Fibroblast of mammary gland (primary cell): ENCODE results near the gene MYCN.

ENCODE experiments used
- DNase-seq: peaks from one replicate; pipeline ENCODE4 v3.0.0-alpha.2; 2010; ENCODE audit warnings: low read depth
- H3K4me3 ChIP-seq: 2 replicates; pipeline ENCODE4 v1.5.1; 2011; ENCODE audit warnings: low read depth, mild to moderate bottlenecking, low read length, moderate library complexity; ENCODE audit not compliant: control insufficient read depth
- TF ChIP-seq, protein P1 (sequence below): conservative IDR thresholded peaks from 2 replicates; pipeline ENCODE4 v1.5.1; 2011; ENCODE audit warnings: low read depth, low read length, inconsistent platforms; ENCODE audit not compliant: control insufficient read depth, insufficient read depth

Gene MYCN

DNA sequence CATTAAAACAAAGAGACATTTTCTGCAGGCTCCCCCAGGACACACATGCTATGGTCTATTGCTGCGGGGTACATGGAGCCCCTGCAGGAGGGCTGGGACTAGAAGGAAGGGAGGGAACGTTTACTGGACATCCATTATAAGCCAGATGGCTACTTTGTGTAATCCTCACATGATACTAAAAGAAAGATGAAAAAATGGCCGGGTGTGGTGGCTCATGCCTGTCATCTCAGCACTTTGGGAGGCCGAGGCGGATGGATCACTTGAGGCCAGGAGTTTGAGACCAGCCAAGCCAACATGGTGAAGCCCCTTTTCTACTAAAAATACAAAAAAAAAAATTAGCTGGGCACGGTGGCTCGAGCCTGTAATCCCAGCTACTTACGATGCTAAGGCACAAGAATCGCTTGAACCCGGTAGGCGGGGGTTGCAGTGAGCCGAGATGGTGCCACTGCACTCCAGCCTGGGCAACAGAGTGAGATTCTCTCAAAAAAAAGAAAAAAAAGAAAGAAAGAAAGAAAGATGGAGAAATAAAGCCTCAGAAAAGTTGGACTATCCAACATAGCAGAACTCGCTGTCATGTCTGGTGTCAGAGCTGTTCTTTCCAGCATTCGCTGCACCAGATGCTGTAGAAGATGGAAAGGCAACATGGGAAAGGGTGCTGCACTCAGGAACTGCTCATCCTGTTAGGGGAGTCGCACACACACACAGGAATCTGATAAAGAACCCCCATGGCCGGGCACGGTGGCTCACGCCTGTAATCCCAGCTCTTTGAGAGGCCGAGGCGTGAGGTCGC, 7.8 kb upstream of the MYCN start:
- no peak for DNase-seq
- TF ChIP-seq, protein P1, sequence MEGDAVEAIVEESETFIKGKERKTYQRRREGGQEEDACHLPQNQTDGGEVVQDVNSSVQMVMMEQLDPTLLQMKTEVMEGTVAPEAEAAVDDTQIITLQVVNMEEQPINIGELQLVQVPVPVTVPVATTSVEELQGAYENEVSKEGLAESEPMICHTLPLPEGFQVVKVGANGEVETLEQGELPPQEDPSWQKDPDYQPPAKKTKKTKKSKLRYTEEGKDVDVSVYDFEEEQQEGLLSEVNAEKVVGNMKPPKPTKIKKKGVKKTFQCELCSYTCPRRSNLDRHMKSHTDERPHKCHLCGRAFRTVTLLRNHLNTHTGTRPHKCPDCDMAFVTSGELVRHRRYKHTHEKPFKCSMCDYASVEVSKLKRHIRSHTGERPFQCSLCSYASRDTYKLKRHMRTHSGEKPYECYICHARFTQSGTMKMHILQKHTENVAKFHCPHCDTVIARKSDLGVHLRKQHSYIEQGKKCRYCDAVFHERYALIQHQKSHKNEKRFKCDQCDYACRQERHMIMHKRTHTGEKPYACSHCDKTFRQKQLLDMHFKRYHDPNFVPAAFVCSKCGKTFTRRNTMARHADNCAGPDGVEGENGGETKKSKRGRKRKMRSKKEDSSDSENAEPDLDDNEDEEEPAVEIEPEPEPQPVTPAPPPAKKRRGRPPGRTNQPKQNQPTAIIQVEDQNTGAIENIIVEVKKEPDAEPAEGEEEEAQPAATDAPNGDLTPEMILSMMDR: no peak
- no peak overlapping the region for H3K4me3 ChIP-seq

DNA sequence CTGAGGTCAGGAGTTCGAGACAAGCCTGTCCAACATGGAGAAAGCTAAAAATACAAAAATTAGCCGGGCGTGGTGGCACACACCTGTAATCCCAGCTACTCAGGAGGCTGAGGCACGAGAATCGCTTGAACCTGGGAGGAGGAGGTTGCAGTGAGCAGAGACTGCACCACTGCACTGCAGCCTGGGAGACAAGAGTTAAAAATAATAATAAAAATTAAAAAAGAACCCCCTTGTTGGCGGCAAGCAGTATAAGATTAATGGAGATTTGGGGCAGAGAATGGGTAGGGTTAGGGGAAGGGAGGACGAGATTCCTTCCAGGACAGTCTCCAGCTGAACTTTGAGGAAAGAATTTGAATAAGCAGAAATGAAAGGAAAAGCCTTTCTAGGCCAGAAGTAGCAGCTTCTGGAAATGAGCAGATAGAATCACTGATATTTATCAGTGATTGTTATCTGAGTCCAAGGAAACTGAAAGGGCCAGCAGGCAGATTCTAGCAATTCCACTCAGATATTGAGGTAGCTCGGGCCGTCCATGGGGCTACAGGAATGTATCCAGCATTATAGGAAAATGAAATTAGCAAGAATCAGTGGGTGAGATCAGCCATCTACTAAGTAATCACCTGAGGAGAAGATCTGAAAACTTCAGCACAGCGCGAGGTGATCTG, 7.0 kb upstream of the MYCN start:
- no peak overlapping the region for H3K4me3 ChIP-seq
- TF ChIP-seq, protein P1: no peak
- DNase-seq: no peak

DNA sequence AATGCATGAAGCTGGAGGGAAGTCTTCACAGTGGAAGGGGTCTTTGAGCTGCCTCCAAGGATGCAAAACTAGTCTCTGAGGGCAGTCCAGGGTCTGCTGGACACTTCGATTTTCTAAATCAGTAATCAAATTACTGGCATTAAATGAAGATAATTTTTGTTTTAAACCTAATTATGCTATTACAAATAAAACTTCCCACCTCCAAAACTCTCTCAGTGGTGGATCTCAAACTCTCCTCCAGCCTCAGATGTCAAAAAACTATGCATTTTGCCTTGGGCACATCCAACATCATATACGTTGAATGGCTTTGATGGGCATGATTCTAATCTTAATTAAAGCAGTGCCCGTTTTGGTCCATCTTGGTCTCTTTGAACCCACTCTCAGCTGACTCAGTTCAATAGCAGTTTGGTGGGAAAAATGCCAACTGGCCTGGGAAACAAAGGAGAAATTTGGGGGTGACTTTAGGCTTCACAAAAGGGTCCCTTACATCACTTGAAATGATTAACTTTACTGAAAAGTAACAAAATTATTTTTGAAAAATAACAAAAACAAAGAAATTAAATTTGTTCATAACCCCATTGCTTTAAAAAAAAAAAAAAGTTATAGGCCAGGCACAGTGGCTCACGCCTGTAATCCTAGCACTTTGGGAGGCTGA, 5.9 kb upstream of the MYCN start:
- no peak for DNase-seq
- TF ChIP-seq, protein P1: no peak
- H3K4me3 ChIP-seq: no peak overlapping the region

DNA sequence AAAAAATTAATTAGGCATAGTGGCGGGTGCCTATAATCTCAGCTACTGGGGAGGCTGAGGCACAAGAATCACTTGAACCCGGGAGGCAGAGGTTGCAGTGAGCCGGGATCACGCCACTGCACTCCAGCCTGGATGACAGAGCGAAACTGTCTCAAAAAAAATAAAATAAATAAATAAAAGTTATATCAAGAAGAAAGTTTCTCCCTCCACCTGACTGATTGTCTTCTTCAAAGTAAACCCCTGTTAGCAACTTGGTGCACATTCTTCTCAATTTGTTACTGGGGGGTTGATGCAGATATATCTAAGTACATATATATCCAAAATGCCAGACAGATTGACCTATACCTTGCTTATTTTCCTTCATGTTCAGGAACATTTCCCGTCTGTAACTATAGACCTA, 5.2 kb upstream of the MYCN start:
- no peak overlapping the region for H3K4me3 ChIP-seq
- DNase-seq: no peak
- TF ChIP-seq, protein P1: no peak

DNA sequence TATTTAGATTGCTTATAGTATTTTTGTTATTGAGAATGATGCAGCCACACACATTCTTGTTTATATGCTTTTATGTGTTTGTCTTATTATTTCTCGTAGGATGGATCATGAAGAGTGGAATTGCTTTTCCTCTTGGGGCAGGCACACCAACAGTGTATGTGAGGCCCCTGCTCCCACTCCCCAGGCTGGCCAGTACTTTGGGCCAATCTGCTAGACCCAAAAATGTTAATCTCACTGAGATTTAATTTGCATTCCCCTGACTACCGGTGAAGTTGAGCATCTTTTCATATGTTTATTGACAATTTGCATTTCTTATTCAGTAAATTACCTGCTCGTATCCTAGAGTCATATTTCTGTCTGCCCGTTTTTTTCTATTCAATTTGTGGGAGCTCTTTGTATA, 4.7 kb upstream of the MYCN start:
- no peak overlapping the region for H3K4me3 ChIP-seq
- TF ChIP-seq, protein P1: no peak
- DNase-seq: no peak

DNA sequence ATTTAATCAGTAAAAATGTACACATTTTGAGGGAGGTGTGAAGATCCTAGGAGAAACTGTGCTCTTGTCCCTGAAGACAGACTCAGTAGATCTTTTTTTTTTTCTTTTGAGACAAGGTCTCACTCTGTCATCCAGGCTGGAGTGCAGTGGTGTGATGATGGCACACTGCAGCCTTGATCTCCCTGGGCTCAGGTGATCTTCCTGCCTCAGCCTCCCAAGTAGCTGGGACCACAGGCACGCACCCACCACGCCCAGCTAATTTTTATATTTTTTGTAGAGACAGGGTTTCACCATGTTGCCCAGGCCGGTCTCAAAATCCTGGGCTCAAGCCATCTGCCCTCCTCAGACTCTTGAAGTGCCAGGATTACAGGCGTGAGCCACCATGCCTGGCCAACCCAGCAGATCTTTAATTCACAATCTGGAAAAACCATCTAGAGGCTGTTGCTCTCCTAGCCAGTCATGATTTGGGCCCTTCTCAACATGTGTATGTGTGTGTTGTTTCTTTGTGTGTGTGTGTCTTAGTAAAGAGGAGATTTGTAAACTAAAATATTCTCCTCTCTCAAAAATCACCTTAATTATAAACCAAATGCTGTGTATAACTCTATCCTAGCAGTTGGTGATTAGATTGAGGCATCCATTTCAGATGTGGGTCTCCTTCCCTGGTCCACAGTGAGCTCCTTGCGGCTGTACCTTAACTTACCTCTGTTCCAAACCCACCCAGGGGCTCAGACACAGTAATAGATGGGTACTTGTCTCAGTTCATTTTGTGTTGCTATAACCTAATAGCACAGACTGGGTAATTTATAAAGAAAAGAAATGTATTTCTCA, 3.9 kb upstream of the MYCN start:
- no peak for DNase-seq
- TF ChIP-seq, protein P1: no peak
- no peak overlapping the region for H3K4me3 ChIP-seq
